Neural cell (in vitro differentiated cells): ENCODE data around the gene BRD3OS.

Experiments
- EZH2 ChIP-seq: fragments of 200-600, 300-800 bp; shearing (Covaris generic), sonication (generic); IDR thresholded peaks from 2 replicates; pipeline ENCODE4 v1.6.1; 2014; ENCODE audit warnings: antibody characterized with exemption, low read length, borderline replicate concordance, mild to moderate bottlenecking; ENCODE audit not compliant: insufficient read depth, poor library complexity, severe bottlenecking
- POLR2AphosphoS5 ChIP-seq: IDR thresholded peaks from 2 replicates; pipeline ENCODE4 v1.6.1; 2012
- TF ChIP-seq, protein P1 (sequence below): fragments of 450-650 bp; IDR thresholded peaks from 2 replicates; pipeline ENCODE4 v1.5.1; 2014; ENCODE audit warnings: antibody characterized with exemption, mild to moderate bottlenecking, moderate library complexity; ENCODE audit not compliant: poor library complexity, severe bottlenecking

DNA sequence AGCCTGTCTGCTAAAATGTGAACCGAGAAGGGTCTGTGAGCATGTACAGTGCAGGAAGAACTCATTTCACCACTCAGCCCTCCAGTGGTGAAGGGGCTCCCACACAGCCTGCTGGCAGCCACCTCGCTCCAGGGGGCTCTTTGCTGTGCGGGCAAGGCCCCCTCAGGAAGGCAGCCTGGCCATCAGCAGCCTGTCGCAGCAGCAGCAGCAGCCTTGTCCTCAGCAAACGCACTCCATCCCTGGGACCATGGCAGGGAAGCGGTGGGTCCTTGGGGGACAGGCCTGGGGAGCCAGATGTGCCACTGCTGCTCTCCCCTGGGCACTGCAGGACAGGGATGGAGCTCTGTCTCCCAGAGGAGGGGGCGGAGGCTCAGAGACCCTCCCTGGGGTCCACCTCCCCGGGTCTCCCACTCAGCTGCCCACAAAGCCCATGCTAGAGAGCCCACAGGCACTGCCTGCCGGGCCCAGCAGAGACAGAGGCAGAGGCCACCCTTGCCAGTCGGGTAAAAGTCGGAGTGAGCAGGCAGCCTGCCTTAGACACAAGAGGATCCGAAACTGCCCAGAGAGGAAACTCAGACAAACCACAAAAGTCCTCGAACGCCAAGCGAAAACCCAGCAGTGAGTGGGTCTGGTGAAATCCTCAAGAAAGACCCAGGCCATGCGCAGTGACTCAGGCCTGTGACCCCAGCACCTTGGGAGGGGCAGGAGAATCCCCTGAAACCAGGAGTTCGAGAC is 34.5 kb downstream of the BRD3OS start:
- TF ChIP-seq, protein P1, sequence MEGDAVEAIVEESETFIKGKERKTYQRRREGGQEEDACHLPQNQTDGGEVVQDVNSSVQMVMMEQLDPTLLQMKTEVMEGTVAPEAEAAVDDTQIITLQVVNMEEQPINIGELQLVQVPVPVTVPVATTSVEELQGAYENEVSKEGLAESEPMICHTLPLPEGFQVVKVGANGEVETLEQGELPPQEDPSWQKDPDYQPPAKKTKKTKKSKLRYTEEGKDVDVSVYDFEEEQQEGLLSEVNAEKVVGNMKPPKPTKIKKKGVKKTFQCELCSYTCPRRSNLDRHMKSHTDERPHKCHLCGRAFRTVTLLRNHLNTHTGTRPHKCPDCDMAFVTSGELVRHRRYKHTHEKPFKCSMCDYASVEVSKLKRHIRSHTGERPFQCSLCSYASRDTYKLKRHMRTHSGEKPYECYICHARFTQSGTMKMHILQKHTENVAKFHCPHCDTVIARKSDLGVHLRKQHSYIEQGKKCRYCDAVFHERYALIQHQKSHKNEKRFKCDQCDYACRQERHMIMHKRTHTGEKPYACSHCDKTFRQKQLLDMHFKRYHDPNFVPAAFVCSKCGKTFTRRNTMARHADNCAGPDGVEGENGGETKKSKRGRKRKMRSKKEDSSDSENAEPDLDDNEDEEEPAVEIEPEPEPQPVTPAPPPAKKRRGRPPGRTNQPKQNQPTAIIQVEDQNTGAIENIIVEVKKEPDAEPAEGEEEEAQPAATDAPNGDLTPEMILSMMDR = no peak
- TF ChIP-seq POLR2AphosphoS5 (no peak), EZH2 (no peak)
